GM13977 (cell line): ENCODE data around the gene CMIP.

Experiments used
- DNase-seq: peaks from one replicate; pipeline ENCODE4 v3.0.0; 2012; ENCODE audit warnings: low spot score
- CTCF ChIP-seq: IDR thresholded peaks from 2 replicates; pipeline ENCODE4 v1.5.1; 2012; ENCODE audit warnings: mild to moderate bottlenecking, control low read depth; ENCODE audit not compliant: insufficient read depth; ENCODE audit errors: extremely low read depth, missing control alignments
- in situ Hi-C: fragments of 300-500 bp; cut with MboI; formaldehyde crosslinking; loops from one replicate; pipeline ENCODE4 v1.12.0; 2022; ENCODE audit warnings: low sequenced_read_pairs, low pct_unique_long_range_greater_than_20kb, mixed read lengths, inconsistent platforms; ENCODE audit not compliant: unreplicated experiment

The CMIP gene

GRCh38 chr16:81657224-81657623 lies 212.6 kb downstream of the CMIP start:
- no peak for DNase-seq
- TF ChIP-seq CTCF = no peak
- in situ Hi-C loops = no loop called here

GRCh38 chr16:81657781-81658180 lies 213.2 kb downstream of the CMIP start:
- no peak for TF ChIP-seq CTCF
- in situ Hi-C loops = no loop called here
- no peak for DNase-seq

- in situ Hi-C loops = no loop called here
- no peak for TF ChIP-seq CTCF
- no peak for DNase-seq
Measured at GRCh38 chr16:81658373-81658772, 213.8 kb downstream of the CMIP start.

- no peak for TF ChIP-seq CTCF
- in situ Hi-C loops = no loop called here
- DNase-seq = no peak
Measured at GRCh38 chr16:81659249-81659648, 214.6 kb downstream of the CMIP start.

GRCh38 chr16:81661082-81661481 lies 216.5 kb downstream of the CMIP start:
- no peak for DNase-seq
- in situ Hi-C loops = no loop called here
- no peak for TF ChIP-seq CTCF

- in situ Hi-C loops = no loop called here
- no peak for DNase-seq
- no peak for TF ChIP-seq CTCF
Measured at GRCh38 chr16:81664153-81664552, 219.5 kb downstream of the CMIP start.

- in situ Hi-C loops = no loop called here
- no peak for TF ChIP-seq CTCF
- no peak for DNase-seq
Measured at GRCh38 chr16:81665588-81665987, 221.0 kb downstream of the CMIP start.
